ENCODE data around the gene AKT1.

DNA sequence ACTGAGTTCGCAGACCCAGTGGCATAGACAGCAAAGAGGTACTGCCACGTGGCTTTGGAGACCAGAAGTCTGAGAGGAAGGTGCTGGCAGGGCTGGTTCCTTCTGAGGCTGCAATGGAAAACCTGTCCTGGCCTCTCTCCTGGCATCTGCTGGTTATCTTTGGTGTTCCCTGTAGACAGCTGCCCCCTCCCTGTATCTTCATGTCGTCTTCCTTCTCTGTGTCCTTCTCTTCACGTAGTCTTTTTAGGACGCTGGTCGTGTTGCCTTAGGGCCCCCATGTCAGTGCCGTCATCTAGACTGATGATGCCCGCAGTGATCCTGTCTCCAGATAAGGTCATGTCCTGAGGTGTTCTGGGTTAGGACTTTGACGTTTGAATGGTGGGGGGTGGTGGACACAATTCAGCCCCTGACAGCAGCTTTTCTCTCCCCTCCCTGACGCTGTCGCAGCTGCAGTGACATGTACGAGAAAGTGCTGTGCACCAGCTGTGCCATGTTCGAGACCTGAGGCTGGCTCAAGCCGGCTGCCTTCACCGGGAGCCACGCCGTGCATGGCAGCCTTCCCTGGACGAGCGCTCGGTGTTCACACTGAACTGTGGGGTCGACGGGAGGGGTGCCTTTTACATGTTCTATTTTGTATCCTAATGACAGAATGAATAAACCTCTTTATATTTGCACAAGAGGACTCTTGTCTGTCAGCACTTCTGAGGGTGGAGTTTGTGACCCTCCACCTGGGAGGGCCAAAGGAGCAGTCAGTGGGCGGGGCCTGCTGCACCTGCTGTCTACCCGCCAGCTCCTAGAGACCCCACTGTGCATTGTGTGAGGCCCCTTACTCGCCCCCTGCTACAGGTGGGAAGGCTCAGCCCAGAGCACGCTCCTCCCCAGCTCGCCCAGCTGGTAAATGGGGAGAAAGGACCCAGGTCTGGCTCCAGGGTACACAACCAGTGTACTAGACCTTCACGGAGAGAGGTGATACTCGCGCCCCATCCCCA lies 36.3 kb downstream of the AKT1 start:
- TF ChIP-seq CTCF (IDR thresholded peaks at IDR 0.05) (no peak), ZFX (IDR thresholded peaks at IDR 0.05; ENCODE audit: borderline replicate concordance) (no peak)
